ENCODE data around the gene ZBP1.

The ZBP1 gene

DNA sequence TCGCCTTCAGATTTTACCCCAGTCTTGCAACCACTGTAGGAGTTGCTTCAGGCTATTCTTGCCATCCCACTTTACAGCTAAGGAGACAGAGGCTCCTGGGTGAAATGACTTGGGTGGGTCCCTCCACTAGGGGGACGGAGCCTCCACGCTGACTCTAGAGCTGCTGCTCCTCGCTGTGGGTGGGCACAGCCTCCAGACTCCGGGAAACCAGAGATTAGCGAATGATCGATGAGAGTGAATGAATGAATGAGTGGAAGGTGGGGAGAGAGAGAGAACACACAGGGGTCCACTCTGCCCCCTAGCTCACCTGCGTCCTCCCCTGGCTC, 10.4 kb downstream of the ZBP1 start:
- DNase-seq, result no peak
- in situ Hi-C loops (cut with MboI; ENCODE audit: low pct_unique_long_range_greater_than_20kb, low sequenced_read_pairs), result loop anchor here (25.0 kb wide), 1 partner anchor 577 kb away; no protein-coding TSS in a partner anchor

DNA sequence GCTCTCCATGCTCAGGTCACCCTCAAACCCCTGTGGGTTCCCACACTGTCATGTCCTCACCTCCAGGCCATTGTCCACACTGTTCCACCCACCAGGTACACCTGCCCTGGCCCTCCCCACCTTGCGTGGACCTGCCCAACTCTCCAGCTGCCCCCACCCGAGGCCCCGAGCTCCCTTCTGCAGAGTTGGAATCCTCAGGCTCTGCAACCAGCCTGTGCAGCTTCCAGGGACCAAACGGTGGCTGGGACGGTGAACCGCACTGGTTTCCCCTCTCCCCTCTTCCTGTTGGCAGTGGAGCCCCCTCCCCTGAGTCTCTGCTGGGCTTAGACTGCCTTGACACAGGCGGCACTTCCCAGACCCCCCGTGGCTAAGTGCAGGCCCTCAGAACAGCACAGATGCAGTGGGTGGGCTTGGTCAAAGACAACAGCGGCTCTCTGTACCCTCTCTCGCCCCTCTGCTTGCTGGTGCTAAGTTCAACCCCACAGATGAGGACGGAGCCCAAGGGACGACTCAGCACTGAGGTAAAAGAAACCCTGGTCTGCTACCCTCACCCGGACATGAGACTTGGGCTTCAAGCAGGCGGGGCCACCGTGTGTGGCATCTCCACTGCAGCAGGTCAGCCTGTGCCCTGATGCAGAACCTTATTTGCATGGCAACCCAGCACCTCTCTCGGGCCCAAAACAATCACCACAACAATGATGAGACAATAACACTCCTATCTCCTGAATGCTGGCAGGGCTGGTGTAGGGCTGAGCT, 11.0 kb downstream of the ZBP1 start:
- DNase-seq, result no peak
- in situ Hi-C loops (cut with MboI; ENCODE audit: low pct_unique_long_range_greater_than_20kb, low sequenced_read_pairs), result loop anchor here (25.0 kb wide), 1 partner anchor 578 kb away; no protein-coding TSS in a partner anchor

GRCh38 chr20:57608516-57608915, 11.7 kb downstream of the ZBP1 start:
- DNase-seq, result no peak
- in situ Hi-C loops (cut with MboI; ENCODE audit: low pct_unique_long_range_greater_than_20kb, low sequenced_read_pairs), result loop anchor here (25.0 kb wide), 1 partner anchor 579 kb away; no protein-coding TSS in a partner anchor

- in situ Hi-C loops (cut with MboI; ENCODE audit: low pct_unique_long_range_greater_than_20kb, low sequenced_read_pairs), result loop anchor here (25.0 kb wide), 1 partner anchor 581 kb away; no protein-coding TSS in a partner anchor
- no peak for DNase-seq
Observed at GRCh38 chr20:57605878-57606277, 14.3 kb downstream of the ZBP1 start.

GRCh38 chr20:57605045-57605444, 15.2 kb downstream of the ZBP1 start:
- no peak for DNase-seq
- in situ Hi-C loops (cut with MboI; ENCODE audit: low pct_unique_long_range_greater_than_20kb, low sequenced_read_pairs), result loop anchor here (25.0 kb wide), 1 partner anchor 582 kb away; no protein-coding TSS in a partner anchor

DNA sequence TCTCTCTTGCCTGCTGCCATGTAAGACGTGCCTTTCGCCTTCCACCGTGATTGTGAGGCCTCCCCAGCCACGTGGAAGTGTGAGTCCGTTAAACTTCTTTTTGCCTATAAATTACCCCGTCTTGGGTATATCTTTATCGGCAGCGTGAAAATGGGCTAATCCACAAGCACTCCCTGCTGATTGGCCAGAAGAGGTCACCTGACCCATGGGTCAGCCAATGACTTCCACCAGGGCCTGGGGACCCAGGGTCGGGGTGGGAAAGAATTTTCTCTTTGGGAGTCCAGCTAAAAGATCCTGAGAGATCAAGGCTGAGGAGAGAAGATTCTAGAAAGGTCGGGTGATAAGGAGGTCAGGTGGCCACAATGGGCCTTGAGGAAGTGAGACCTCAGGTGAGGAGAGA, 17.1 kb downstream of the ZBP1 start:
- in situ Hi-C loops (cut with MboI; ENCODE audit: low pct_unique_long_range_greater_than_20kb, low sequenced_read_pairs), result loop anchor here (25.0 kb wide), 1 partner anchor 584 kb away; no protein-coding TSS in a partner anchor
- DNase-seq, result no peak

DNA sequence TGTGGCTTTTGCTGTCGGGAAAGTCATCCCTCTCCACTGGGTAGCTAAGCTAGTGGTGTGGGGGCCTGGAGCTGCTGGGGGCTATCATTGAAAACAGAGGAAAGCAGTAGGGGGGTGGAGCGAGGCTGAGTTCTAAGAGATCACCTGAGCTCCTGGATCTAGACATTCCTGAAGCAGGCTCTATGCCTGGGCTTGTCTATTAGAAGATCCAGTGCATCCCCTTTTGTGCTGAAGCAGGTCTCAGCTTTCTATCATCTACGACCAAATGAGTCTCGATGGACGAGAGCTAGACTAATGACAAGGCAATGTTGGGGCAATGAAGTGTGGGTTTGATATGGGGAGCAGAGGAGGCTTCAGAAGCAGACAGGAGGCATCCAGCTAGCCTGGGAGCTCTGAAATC, 18.5 kb downstream of the ZBP1 start:
- no peak for DNase-seq
- in situ Hi-C loops (cut with MboI; ENCODE audit: low pct_unique_long_range_greater_than_20kb, low sequenced_read_pairs), result loop anchor here (25.0 kb wide), 1 partner anchor 586 kb away; no protein-coding TSS in a partner anchor

GRCh38 chr20:57601211-57601570, 19.0 kb downstream of the ZBP1 start:
- DNase-seq, result no peak
- in situ Hi-C loops (cut with MboI; ENCODE audit: low pct_unique_long_range_greater_than_20kb, low sequenced_read_pairs), result loop anchor here (25.0 kb wide), 1 partner anchor 586 kb away; no protein-coding TSS in a partner anchor

DNA sequence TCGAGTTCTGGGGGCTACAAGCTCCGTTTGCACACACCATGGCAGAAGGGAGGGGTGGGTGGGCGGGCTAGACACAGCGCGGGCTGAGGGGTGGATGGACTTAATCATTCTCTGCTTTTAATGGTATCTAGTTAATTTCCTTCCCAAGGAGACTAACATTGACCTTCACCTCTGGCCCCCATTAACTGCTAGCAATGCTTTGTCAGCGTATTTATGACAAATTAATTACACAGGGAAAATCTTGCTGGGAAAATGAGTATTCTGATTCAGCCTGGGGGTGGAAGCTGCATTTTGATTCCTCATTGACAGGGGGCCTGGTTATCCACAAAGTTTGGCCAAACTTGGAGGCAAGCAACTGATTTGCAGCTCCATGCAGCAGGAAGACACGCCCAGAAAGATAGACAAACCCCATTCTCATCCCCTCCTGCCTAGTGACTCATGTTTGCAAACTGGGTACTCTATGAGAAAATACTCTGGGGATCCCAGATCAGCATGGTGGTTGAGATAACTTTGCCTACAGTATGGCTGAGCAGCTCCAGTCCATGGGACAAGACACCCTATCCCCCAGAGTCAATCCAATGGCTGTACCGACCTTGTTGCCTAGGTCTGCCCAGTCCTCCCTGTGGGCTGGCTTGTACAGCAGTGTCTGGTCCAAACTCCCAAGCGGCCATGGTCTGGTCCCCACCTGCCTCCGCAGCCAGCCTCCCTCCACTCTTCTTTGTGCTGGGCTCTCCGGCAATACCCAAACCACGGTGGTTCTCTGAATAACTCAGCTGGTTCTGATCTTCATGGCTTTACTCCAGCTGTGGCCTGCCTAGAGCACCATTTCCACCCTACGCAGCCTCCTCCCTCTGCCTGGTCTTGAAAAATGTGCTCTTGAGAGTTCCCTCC, 19.7 kb downstream of the ZBP1 start:
- in situ Hi-C loops (cut with MboI; ENCODE audit: low pct_unique_long_range_greater_than_20kb, low sequenced_read_pairs), result loop anchor here (25.0 kb wide), 1 partner anchor 587 kb away; no protein-coding TSS in a partner anchor
- no peak for DNase-seq

DNA sequence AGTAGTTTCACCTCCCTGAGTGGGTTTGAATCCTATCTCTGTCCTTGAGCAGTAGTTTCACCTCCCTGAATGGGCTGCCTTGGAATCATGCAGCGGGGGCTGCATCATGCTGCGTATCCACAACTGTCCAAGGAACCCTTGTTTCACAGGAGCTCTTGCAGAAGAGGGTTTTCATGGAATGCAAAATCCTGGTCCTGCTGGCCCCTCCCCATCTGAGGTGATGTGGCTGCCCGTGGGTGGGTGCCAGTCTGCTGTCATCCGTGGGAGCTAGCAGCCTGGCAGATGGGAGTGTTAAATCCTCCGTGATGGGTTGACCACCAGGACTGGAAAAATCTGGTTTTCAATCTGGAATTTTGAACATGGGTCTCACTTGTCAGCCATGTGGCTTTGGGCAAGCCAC, 21.7 kb downstream of the ZBP1 start:
- DNase-seq, result no peak
- in situ Hi-C loops (cut with MboI; ENCODE audit: low pct_unique_long_range_greater_than_20kb, low sequenced_read_pairs), result no loop called here

- DNase-seq, result no peak
- in situ Hi-C loops (cut with MboI; ENCODE audit: low pct_unique_long_range_greater_than_20kb, low sequenced_read_pairs), result no loop called here
Observed at GRCh38 chr20:57598060-57598459, 22.2 kb downstream of the ZBP1 start.

GRCh38 chr20:57596998-57597939, 23.0 kb downstream of the ZBP1 start:
- DNase-seq, result peak; percentile 62
- in situ Hi-C loops (cut with MboI; ENCODE audit: low pct_unique_long_range_greater_than_20kb, low sequenced_read_pairs), result no loop called here

DNA sequence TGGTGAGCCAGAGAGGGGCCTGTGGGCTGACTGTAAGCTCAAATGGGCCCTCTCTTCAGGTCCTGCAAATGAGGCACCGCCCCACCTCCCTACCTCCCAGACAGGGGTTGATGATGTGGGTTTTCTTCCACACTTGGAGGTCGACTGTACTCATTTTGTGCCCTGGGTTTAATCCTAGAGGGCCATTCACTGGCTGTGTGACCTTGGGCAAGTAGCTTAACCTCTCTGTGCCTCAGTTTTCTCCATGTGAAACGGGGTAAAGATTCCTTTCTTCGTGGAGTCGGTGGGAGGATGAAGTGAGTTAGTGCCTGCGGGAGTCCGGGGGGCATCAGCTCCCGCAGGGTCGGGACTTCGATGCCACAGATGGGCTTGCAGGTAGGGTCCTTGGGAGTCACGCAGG, 23.9 kb downstream of the ZBP1 start:
- in situ Hi-C loops (cut with MboI; ENCODE audit: low pct_unique_long_range_greater_than_20kb, low sequenced_read_pairs), result no loop called here
- DNase-seq, result no peak

GRCh38 chr20:57595041-57596030, 24.9 kb downstream of the ZBP1 start:
- DNase-seq, result no peak
- in situ Hi-C loops (cut with MboI; ENCODE audit: low pct_unique_long_range_greater_than_20kb, low sequenced_read_pairs), result no loop called here

DNA sequence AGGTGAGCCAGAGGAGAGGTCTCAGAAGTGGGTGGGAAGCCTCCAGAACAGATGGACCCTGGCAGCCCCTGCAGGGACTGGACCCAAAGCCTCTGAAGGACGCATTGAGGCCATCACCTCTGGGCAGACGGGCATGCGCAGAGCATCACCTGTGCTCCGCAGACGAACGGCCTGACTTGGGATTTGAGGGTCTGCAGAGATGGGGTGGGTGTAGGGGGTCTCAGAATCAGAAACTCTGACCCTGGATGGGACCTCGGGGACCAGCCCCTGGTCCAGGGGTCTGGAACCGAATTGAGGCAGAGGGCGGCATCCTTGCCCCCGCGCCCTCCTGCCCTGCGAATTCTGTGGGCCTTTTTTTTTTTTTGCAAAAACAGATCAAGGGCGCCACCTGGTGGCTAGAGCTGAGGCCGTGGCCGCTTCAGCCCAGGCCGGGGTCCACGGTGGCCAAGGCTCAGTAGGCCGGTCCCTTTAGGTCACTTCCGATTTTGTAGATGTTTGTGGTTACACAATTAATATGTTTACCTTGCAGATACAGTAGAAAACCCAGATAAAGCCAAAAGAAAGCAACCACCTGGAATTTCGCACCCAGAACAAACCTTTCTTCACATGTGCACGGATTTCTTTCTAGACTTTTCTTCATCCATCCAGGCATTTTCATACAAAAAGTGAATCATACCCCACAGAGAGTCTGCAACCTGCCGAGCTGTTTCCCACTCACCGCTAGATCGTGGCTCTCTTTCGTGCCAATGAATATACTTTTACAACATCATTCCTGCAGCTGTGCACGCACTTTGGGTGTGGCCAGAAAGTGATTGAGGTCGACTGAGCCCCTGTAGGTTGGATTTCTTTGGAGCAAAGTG, 25.9 kb downstream of the ZBP1 start:
- peak; percentile 70 for DNase-seq
- in situ Hi-C loops (cut with MboI; ENCODE audit: low pct_unique_long_range_greater_than_20kb, low sequenced_read_pairs), result loop anchor here (5.0 kb wide), 1 partner anchor 72 kb away; no protein-coding TSS in a partner anchor

DNA sequence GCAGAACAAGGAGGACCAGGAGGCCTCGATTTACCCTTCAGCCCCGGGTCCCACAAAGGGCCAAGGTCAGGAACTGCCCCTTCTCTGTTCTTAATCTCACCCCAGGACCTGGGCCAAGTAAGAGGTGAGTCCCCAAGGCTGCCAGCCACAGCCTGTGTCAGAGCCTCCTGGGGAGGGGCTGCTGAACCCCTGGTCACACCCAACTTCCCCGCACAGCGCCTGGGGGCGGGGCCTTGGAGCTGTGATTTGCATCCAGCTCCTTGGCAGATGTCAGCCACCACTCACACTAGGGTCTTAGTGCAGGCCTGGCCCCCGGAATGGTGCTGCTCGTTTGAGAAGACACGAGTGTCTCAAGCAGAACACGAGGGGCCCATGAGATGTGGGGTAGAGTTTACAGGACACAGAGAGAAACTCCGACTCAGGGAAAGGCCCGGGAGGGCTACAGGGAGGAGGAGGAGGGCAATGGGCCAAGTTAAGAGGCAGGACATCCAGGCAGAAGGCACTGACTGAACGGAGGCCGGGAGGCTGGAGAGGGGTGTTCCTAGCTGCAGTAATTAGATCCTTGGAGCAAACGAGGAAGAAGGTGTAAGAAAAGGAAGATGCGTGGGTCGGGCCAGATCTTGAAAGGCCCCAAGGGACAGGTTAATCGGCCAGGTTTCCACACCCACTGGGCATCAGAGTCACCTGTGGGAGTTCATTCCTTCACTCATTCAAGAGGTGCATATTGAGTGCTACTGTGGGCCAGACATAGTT, 26.9 kb downstream of the ZBP1 start:
- DNase-seq, result no peak
- in situ Hi-C loops (cut with MboI; ENCODE audit: low pct_unique_long_range_greater_than_20kb, low sequenced_read_pairs), result loop anchor here (5.0 kb wide), 1 partner anchor 71 kb away; no protein-coding TSS in a partner anchor
